ENCODE results near the gene CCDC86.
A peak's percentile ranks its signal among the peaks of the same experiment; 100 is the strongest.
"Not testable (repeated sequence)": the region's sequence is repeated elsewhere in the genome, so short reads cannot be mapped to it uniquely, and the experiment has no call there.

The CCDC86 gene, protein sequence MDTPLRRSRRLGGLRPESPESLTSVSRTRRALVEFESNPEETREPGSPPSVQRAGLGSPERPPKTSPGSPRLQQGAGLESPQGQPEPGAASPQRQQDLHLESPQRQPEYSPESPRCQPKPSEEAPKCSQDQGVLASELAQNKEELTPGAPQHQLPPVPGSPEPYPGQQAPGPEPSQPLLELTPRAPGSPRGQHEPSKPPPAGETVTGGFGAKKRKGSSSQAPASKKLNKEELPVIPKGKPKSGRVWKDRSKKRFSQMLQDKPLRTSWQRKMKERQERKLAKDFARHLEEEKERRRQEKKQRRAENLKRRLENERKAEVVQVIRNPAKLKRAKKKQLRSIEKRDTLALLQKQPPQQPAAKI

GRCh38 chr11:60841797-60842667, at the start of gene CCDC86:
TSS of gene CCDC86 (plus strand) at chr11:60842113. CDS start at chr11:60842125, 12 bp downstream.
- DNase-seq, result peak; percentile 100

- DNase-seq, result no peak
These were observed 49.4 kb upstream of the CCDC86 start for GRCh38 chr11:60792521-60792920.

DNA sequence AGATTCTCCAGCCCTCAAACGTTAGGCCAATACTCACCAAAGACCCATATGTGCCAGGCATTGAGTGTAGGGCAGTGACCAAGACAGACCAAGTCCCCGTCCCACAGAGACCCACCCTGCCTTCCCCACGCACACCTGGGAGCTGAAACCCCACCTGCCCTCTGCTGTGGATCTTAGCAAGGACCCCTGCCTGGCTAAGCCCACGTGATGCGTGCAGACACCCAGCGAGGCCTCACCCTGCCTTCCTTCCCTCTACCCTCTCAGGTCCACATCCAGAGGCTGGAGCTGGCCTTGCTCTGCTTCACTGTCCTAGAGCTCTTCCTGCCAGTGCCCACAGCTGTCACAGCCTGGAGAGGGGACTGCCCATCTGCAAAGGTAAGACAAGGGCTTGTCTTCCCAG, 46.6 kb upstream of the CCDC86 start:
- no peak for DNase-seq

- DNase-seq, result no peak
These were observed 43.9 kb upstream of the CCDC86 start for GRCh38 chr11:60797846-60798630.

GRCh38 chr11:60798631-60799030, 43.3 kb upstream of the CCDC86 start:
- no peak for DNase-seq

DNA sequence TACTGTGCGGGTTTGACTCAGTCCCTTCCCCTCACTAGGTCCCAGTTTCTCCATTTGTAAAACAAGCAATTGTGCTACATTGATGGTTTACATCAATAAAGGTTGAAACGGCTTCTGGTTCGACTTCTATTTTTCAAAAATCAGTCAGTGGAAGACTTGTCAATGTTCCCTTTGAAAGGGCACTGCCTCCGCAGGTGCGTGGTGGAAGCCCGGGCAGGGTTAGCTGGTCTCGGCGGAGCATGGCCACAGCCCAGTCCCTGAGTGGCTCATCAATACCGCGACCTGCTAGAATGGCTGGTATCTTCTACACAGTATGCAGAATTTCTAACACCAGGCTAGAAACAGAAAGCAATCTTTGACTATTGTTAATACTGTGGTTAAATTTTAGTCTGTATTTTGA, 40.7 kb upstream of the CCDC86 start:
- no peak for DNase-seq

- no peak for DNase-seq
These were observed 38.5 kb upstream of the CCDC86 start for GRCh38 chr11:60803273-60803936.

DNA sequence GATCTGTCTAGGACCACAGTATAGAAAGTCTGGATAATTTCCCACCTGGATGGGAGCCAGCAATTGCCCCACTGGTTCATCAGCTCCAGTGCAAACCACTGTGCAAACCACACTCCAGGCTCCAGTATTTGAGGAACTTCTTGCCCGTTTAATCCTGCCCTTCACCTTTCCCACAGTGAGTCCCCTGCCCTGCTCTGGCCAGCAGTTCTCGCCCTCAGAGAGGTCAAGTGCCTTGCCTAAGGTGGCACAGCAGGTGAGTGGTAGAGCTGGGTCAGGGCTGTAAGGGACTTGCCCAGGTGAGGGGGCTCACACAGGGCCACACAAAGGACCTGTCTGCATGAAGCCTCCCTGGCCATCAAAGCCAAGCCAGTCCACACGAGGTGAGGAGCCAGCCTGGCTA, 32.7 kb upstream of the CCDC86 start:
- DNase-seq, result no peak

GRCh38 chr11:60809691-60810090, 32.2 kb upstream of the CCDC86 start:
- DNase-seq, result no peak

DNA sequence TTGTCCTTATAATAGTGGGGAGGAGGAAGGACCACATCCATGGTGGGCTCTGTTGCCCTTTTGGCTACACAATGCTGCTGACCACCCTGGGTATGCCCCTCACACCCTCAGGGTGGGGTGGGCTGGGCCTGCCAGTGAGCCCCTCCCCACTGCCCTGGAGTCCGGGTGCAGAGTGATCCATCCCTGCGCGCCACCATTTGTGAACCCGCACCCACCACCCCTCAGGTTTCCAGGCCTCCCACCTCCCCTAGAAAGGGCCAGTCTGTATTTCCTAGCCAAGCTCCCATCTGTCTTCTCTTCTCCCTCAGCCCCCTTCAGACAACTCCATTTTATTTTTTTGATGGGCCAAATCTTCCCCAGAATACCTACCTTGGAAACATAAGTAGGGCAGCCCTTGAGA, 31.8 kb upstream of the CCDC86 start:
- no peak for DNase-seq

DNA sequence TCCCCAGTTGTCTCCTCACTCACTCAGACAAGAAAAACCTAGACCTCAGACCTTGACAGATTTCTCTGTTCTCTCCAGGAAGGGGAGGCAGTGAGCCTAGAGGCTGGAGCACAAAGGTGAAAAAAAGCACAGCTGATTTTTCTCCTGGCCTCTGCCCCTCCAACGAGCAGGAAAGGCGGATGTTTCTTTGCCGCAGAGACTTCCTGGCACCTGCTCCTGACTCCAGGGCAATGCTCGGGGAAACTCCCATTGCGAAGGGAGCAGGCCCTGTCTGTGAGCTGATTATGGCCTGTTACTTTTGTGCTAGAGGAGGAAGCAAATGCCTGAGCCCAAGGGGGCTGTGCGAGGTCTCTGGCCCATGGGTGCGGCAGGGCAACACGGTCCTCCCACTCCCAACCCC, 31.3 kb upstream of the CCDC86 start:
- DNase-seq, result no peak

DNA sequence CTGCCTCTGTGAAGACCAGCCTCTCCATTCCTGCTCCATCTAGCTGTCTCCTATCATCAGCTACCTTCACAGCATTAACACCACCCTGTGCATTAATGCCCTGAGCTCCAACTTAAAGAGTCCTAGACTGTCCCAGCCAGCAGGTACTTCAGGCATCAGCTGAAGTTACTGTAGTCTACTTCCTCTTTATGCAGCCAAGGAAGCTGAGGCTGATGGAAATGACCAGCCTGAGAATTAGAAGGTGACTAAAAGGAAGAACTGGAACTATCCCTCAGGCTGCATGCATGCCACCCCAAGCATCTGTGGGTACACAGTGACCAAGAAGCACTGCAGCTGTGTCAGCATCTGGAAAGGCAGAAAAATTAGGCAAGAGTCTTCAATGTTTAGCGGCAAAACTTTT, 28.6 kb upstream of the CCDC86 start:
- DNase-seq, result no peak

GRCh38 chr11:60814112-60814511, 27.8 kb upstream of the CCDC86 start:
- no peak for DNase-seq

GRCh38 chr11:60816590-60817157, 25.2 kb upstream of the CCDC86 start:
- no peak for DNase-seq

GRCh38 chr11:60818057-60818456, 23.9 kb upstream of the CCDC86 start:
- no peak for DNase-seq

GRCh38 chr11:60821827-60822599, 19.9 kb upstream of the CCDC86 start:
- DNase-seq, result no peak

GRCh38 chr11:60823745-60824306, 18.1 kb upstream of the CCDC86 start:
- DNase-seq, result not testable (repeated sequence)

DNA sequence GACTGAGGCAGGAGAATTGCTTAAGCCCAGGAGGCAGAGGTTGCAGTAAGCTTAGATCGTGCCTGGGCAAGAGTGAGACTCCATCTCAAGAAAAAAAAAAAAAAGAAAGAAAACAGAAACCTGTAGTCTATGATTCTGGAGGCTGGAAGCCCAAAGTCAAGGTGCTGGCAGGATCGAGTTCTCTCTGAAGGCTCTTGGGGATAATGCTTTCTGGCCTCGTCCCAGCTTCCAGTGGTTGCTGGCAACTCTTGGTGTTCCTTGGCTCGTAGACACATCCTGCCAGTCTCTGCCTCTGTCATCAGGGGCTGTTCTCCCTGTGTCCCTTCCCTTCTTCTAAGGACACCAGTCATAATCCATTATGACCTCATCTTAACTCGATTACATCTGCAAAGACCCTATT, 16.8 kb upstream of the CCDC86 start:
- no peak for DNase-seq

DNA sequence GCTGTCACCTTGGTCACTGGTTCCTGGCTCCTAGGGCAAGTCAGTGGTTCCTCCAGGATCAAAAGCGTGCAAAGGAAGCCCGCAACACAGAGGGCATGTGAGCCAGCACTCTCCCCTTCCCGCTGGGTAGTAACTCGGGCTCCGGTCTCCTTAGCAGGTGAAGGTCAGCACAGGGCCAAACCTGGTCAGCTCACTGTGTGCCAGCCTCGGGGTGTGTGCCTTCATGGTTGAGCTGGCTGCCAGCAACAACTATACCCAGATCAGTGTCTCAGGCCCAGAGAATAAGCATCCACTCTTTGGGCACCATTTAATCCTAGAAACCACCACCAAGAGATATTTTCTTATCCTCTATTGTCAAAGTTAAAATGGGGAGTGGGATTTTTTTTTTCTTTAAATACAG, 16.1 kb upstream of the CCDC86 start:
- DNase-seq, result no peak

- no peak for DNase-seq
These were observed 11.3 kb upstream of the CCDC86 start for GRCh38 chr11:60830478-60831142.

DNA sequence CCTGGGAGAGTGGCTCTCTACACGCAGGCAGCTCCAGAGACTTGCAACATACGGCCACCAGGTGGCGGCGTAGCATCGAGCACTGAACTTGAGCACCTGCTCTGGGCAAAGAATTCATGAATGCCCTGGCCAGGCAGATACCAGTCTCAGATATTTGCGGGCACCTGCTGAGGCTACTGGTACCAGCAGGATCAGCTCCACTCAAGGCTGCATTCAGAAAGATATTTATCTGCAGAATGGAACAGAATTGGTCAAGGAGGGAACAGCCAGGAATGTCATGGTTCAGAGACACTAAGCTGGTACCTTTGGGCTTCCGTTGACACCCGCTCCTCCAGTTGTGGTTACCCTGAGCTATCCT, 10.8 kb upstream of the CCDC86 start:
- DNase-seq, result peak; percentile 92

Data from activated effector memory CD4-positive, alpha-beta T cell treated with anti-CD3 and anti-CD28 coated beads, Interleukin-2, amount 50 U/mL, for 16 hours (primary cell).